ENCODE data around the gene TGFA.

GRCh38 chr2:70473101-70473722 is 80.4 kb downstream of the TGFA start:
- TF ChIP-seq CTCF (IDR thresholded peaks at IDR 0.05; ENCODE audit: insufficient read depth, low read depth, low read length), result no peak
- TF ChIP-seq EZH2 (IDR thresholded peaks at IDR 0.05; ENCODE audit: insufficient read depth, low read length), result no peak

All from astrocyte (in vitro differentiated cells and primary cell).